HepG2 (cell line): Measurements from ENCODE around the gene HOXA9. TPM values are rescaled to one million over a fixed set of nuclear protein-coding genes. Genes with fewer than 3 reads are reported as not detected.

Source experiments
- AKAP8 ChIP-seq: sonication (generic); formaldehyde crosslinking; IDR thresholded peaks from 2 replicates; pipeline ENCODE4 v1.5.1; 2020; ENCODE audit warnings: mild to moderate bottlenecking, missing genetic modification reagents
- ATRX ChIP-seq: sonication (generic); formaldehyde crosslinking; IDR thresholded peaks from 2 replicates; pipeline ENCODE4 v1.4.0; 2020; ENCODE audit warnings: missing genetic modification reagents, borderline replicate concordance
- CHCHD3 ChIP-seq: sonication (generic); formaldehyde crosslinking; IDR thresholded peaks from 2 replicates; pipeline ENCODE4 v1.8.0; 2022; ENCODE audit warnings: mild to moderate bottlenecking, missing genetic modification reagents, moderate library complexity
- DRAP1 ChIP-seq: IDR thresholded peaks from 2 replicates; pipeline ENCODE4 v1.6.1; 2016; ENCODE audit warnings: missing genetic modification reagents, missing compliant biosample characterization
- HES4 ChIP-seq: sonication (generic); formaldehyde crosslinking; IDR thresholded peaks from 2 replicates; pipeline ENCODE4 v1.9.0; 2021; ENCODE audit warnings: mild to moderate bottlenecking, missing genetic modification reagents, borderline replicate concordance
- HMG20A ChIP-seq: IDR thresholded peaks from 2 replicates; pipeline ENCODE4 v1.6.1; 2016; ENCODE audit warnings: borderline replicate concordance
- NCOA2 ChIP-seq: sonication (generic); formaldehyde crosslinking; IDR thresholded peaks from 2 replicates; pipeline ENCODE4 v1.8.0; 2022; ENCODE audit warnings: inconsistent platforms
- PAX8 ChIP-seq: sonication (generic); formaldehyde crosslinking; IDR thresholded peaks from 2 replicates; pipeline ENCODE4 v1.8.0; 2022; ENCODE audit warnings: mild to moderate bottlenecking, missing genetic modification reagents, borderline replicate concordance
- SUZ12 ChIP-seq: fragments of 150-350 bp; IDR thresholded peaks from 2 replicates; pipeline ENCODE4 v1.6.1; 2014; ENCODE audit warnings: low read depth, low read length
- TAF1 ChIP-seq: sonication (generic); formaldehyde crosslinking; IDR thresholded peaks from 2 replicates; pipeline ENCODE4 v1.4.0; 2020; ENCODE audit warnings: missing genetic modification reagents
- ZKSCAN5 ChIP-seq: sonication (generic); formaldehyde crosslinking; IDR thresholded peaks from 2 replicates; pipeline ENCODE4 v1.5.1; 2020; ENCODE audit warnings: mild to moderate bottlenecking, missing genetic modification reagents
- ZKSCAN8 ChIP-seq: IDR thresholded peaks from 2 replicates; pipeline ENCODE4 v1.6.1; 2016; ENCODE audit warnings: borderline replicate concordance, missing genetic modification reagents, missing compliant biosample characterization
- ZMYM3 ChIP-seq: sonication (generic); formaldehyde crosslinking; IDR thresholded peaks from 2 replicates; pipeline ENCODE4 v1.5.1; 2020; ENCODE audit warnings: mild to moderate bottlenecking, missing genetic modification reagents
- ZNF207 ChIP-seq: fragments of 450-650 bp; IDR thresholded peaks from 2 replicates; pipeline ENCODE4 v1.6.1; 2016; ENCODE audit warnings: antibody characterized with exemption, borderline replicate concordance
- ZNF225 ChIP-seq: sonication (generic); formaldehyde crosslinking; IDR thresholded peaks from 2 replicates; pipeline ENCODE4 v1.4.0; 2020; ENCODE audit warnings: mild to moderate bottlenecking, missing genetic modification reagents
- ZNF382 ChIP-seq: sonication (generic); formaldehyde crosslinking; IDR thresholded peaks from 2 replicates; pipeline ENCODE4 v1.5.0; 2020; ENCODE audit warnings: missing genetic modification reagents, mild to moderate bottlenecking, borderline replicate concordance
- ZNF430 ChIP-seq: sonication (generic); formaldehyde crosslinking; IDR thresholded peaks from 2 replicates; pipeline ENCODE4 v1.9.0; 2021; ENCODE audit warnings: mild to moderate bottlenecking, missing genetic modification reagents
- ZNF451 ChIP-seq: sonication (generic); formaldehyde crosslinking; IDR thresholded peaks from 2 replicates; pipeline ENCODE4 v1.5.0; 2020; ENCODE audit warnings: mild to moderate bottlenecking, missing genetic modification reagents
- ZNF496 ChIP-seq: sonication (generic); formaldehyde crosslinking; IDR thresholded peaks from 2 replicates; pipeline ENCODE4 v1.8.1; 2023; ENCODE audit warnings: mild to moderate bottlenecking, moderate library complexity, missing genetic modification reagents; ENCODE audit not compliant: insufficient replicate concordance
- ZNF512 ChIP-seq: sonication (generic); formaldehyde crosslinking; IDR thresholded peaks from 2 replicates; pipeline ENCODE4 v1.4.0; 2020; ENCODE audit warnings: mild to moderate bottlenecking, missing genetic modification reagents
- ZSCAN20 ChIP-seq: sonication (generic); formaldehyde crosslinking; IDR thresholded peaks from 2 replicates; pipeline ENCODE4 v1.4.0; 2020; ENCODE audit warnings: missing genetic modification reagents, mild to moderate bottlenecking, borderline replicate concordance
- polyA plus RNA-seq, 8 experiments: library from polyadenylated mRNA; depleted of rRNA in 3 of 8; stranded (reverse) in 7 of 8; unstranded in 1 of 8; fragments of >200 nt; fragmentation: Illumina TruSeq in 4 of 8; extraction: Trizol in 4 of 8; gene quantifications; 2 replicates each; pipeline versions ENCODE4 v1.2.1 to v1.2.3, GENCODE V29; 2011 to 2016; ENCODE audit warnings: low read depth in 4 of 8, missing spikeins in 1 of 8, mixed read lengths in 1 of 8; ENCODE audit not compliant: insufficient read depth in 1 of 8
- total RNA-seq, 5 experiments: library from RNA; depleted of rRNA; stranded (reverse); fragments of >200 nt; fragmentation: Illumina TruSeq; extraction: Trizol; gene quantifications; 2 replicates each; pipeline ENCODE4 v1.2.3, GENCODE V29; 2016; ENCODE audit warnings: low read depth in 1 of 5
- TF ChIP-seq, protein P1 (sequence below): sonication (generic); formaldehyde crosslinking; IDR thresholded peaks from 2 replicates; pipeline ENCODE4 v1.5.0; 2020; ENCODE audit warnings: missing genetic modification reagents
- TF ChIP-seq, protein P2 (sequence below): sonication (generic); formaldehyde crosslinking; IDR thresholded peaks from 2 replicates; pipeline ENCODE4 v1.8.0; 2022; ENCODE audit warnings: mild to moderate bottlenecking, missing genetic modification reagents, moderate library complexity
- TF ChIP-seq, protein P3 (sequence below): sonication (generic); formaldehyde crosslinking; IDR thresholded peaks from 2 replicates; pipeline ENCODE4 v1.8.0; 2022; ENCODE audit warnings: low read depth, missing genetic modification reagents

HOXA9 gene
- total and polyA plus RNA-seq, 2 of the 13 experiments (the other 11 are each of a cell fraction or from before 2014, with no cell fraction given) = not detected

DNA sequence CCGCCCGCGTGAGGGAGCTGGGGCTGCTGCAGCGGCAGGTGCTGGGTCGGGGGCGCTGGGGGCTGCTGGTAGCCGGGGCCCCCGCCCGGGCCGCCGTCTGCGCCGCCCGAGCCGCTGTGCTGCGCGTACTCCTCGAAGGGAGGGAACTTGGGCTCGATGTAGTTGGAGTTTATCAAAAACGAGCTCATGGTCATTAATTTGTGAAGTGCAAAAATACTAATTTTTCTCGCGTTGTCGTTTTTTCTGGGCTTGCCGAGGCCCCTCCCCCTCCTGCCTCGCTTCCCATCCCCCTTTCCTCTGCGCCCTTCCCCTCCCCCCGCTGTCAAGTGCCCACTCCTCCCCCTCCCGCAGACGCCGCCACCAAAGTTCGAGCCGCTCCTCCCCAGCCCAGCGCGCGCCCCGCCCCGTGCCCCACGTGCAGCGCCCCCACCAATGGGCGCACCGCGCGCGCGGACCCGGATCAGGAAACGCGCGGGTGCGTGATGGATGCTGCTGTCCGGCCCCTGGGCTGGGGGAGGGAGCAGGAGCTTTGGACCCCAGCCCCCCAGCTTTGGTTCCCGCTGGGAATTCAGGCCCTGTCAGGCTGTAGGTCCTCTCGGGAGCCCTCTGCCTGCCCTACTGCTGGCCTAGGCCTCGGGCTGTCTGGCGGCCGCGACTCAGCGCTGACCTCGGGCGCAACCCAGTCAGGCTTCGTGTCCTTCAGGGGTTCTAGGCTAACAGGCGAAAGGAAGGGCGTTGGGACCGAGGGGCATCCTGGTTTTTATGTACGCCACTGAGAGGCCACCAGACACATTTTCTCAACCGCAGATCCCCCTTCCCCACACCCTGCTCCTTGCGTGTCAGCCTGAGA, 34.6 kb downstream of the HOXA9 start, which contains the start of gene HOXA4 (continued):
- TF ChIP-seq ATRX (CRISPR knock-in tag) = no peak
- TF ChIP-seq ZNF496 (CRISPR knock-in tag) = no peak
- TF ChIP-seq, protein P1, sequence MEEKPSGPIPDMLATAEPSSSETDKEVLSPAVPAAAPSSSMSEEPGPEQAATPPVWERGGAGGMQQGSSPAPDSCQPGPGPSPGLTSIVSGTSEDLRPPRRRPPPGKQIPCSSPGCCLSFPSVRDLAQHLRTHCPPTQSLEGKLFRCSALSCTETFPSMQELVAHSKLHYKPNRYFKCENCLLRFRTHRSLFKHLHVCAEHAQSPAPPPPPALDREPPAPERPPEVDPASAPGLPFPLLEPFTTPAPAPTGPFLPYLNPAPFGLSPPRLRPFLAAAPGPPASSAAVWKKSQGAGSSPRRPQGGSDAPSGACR (CRISPR knock-in tag) = 0 out of 2 replicates have a peak, but pooled peaks have one; percentile 47
- no peak; the same call in 1 of the 2 replicates for TF ChIP-seq HMG20A (CRISPR knock-in tag)
- TF ChIP-seq, protein P2, sequence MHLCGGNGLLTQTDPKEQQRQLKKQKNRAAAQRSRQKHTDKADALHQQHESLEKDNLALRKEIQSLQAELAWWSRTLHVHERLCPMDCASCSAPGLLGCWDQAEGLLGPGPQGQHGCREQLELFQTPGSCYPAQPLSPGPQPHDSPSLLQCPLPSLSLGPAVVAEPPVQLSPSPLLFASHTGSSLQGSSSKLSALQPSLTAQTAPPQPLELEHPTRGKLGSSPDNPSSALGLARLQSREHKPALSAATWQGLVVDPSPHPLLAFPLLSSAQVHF (CRISPR knock-in tag) = 0 out of 2 replicates have a peak, but pooled peaks have one; percentile 42
- no peak for TF ChIP-seq ZMYM3 (CRISPR knock-in tag)
- peak; percentile 75 for TF ChIP-seq TAF1 (CRISPR knock-in tag)
- no peak for TF ChIP-seq ZNF207
- TF ChIP-seq ZKSCAN5 (CRISPR knock-in tag) = no peak
- no peak for TF ChIP-seq AKAP8 (CRISPR knock-in tag)
- peak; percentile 71; the same call in 1 of the 2 replicates for TF ChIP-seq ZNF430 (CRISPR knock-in tag)
- TF ChIP-seq, protein P3, sequence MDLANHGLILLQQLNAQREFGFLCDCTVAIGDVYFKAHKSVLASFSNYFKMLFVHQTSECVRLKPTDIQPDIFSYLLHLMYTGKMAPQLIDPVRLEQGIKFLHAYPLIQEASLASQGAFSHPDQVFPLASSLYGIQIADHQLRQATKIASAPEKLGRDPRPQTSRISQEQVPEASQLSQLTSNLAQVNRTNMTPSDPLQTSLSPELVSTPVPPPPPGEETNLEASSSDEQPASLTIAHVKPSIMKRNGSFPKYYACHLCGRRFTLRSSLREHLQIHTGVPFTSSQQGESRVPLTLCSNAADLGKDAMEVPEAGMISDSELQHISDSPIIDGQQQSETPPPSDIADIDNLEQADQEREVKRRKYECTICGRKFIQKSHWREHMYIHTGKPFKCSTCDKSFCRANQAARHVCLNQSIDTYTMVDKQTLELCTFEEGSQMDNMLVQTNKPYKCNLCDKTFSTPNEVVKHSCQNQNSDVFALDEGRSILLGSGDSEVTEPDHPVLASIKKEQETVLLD = 0 out of 2 replicates have a peak, but pooled peaks have one; percentile 24
- TF ChIP-seq PAX8 (CRISPR knock-in tag) = no peak
- no peak for TF ChIP-seq ZNF382 (CRISPR knock-in tag)
- peak; percentile 62; the same call in 1 of the 2 replicates for TF ChIP-seq ZNF225 (CRISPR knock-in tag)
- no peak for TF ChIP-seq ZNF512 (CRISPR knock-in tag)
- TF ChIP-seq NCOA2 = no peak
- TF ChIP-seq HES4 (CRISPR knock-in tag) = no peak
- peak; percentile 47; the same call in 1 of the 2 replicates for TF ChIP-seq DRAP1 (CRISPR knock-in tag)
- TF ChIP-seq ZSCAN20 (CRISPR knock-in tag) = no peak
- no peak for TF ChIP-seq ZKSCAN8 (CRISPR knock-in tag)
- no peak for TF ChIP-seq CHCHD3 (CRISPR knock-in tag)
- TF ChIP-seq ZNF451 (CRISPR knock-in tag) = no peak
- TF ChIP-seq SUZ12 = no peak
